Transverse colon (tissue), 4 donors: ENCODE measurements around the gene LRBA.
"Not testable (repeated sequence)": the region's sequence is repeated elsewhere in the genome, so short reads cannot be mapped to it uniquely, and the experiment has no call there.

Experiments
- CTCF ChIP-seq, 5 experiments: fragments of 200-600 bp in 3 of 5; fragments of 450-650 bp in 2 of 5; sonication (generic) in 3 of 5; IDR thresholded peaks; 1 replicate in 2 of 5; 2 replicates in 3 of 5; pipeline ENCODE4 v1.5.1; 2016 to 2017; ENCODE audit warnings: antibody characterized with exemption in 5 of 5, inconsistent platforms in 3 of 5, mild to moderate bottlenecking in 2 of 5, moderate library complexity in 1 of 5
- EP300 ChIP-seq: sonication (generic); formaldehyde crosslinking; IDR thresholded peaks from one replicate; pipeline ENCODE4 v1.6.1; 2017; ENCODE audit warnings: antibody characterized with exemption, low read depth
- POLR2AphosphoS5 ChIP-seq, 3 donors: sonication (generic); formaldehyde crosslinking; IDR thresholded peaks; one replicate each; pipeline ENCODE4 v1.6.1; 2016; ENCODE audit warnings: antibody characterized with exemption in 3 of 3

- not testable (repeated sequence) for TF ChIP-seq CTCF (IDR thresholded peaks at IDR 0.05); EP300; POLR2AphosphoS5 (IDR thresholded peaks at IDR 0.05)
These were observed 57.1 kb downstream of the LRBA start for GRCh38 chr4:150957981-150958380.
